Activated T-helper 1 cell treated with anti-CD3 and anti-CD28 coated beads, Interleukin-2, amount 50 U/mL, for 16 hours (primary cell): ENCODE results near the gene SYNPR.

Experiments used
- DNase-seq, 2 donors: peaks; one replicate each; pipeline ENCODE4 v3.0.0-alpha.2; 2020; ENCODE audit warnings: low read depth in 1 of 2, low spot score in 1 of 2

The SYNPR gene

GRCh38 chr3:63532521-63532920 is 254.4 kb downstream of the SYNPR start:
- no peak for DNase-seq

GRCh38 chr3:63538919-63539318 is 260.8 kb downstream of the SYNPR start:
- no peak for DNase-seq

- no peak for DNase-seq
Measured at GRCh38 chr3:63555767-63556166, 277.7 kb downstream of the SYNPR start.

DNA sequence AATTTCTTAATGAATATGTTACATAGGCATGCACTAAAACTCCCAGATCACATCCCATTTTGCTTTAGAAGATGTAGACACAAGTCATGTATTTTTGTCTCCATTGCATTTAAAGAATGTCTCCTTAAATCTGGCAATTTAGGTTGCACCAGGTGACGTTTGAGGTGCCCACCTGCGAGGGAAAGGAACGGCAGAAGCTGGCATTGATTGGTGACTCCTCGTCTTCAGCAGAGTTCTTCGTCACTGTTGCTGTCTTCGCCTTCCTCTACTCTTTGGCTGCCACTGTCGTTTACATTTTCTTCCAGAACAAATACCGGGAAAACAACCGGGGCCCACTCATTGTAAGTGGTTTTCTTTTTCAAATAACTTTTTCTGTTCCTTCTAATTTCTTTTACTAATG is 278.3 kb downstream of the SYNPR start:
- no peak for DNase-seq

GRCh38 chr3:63557912-63558311 is 279.8 kb downstream of the SYNPR start:
- DNase-seq, result no peak

DNA sequence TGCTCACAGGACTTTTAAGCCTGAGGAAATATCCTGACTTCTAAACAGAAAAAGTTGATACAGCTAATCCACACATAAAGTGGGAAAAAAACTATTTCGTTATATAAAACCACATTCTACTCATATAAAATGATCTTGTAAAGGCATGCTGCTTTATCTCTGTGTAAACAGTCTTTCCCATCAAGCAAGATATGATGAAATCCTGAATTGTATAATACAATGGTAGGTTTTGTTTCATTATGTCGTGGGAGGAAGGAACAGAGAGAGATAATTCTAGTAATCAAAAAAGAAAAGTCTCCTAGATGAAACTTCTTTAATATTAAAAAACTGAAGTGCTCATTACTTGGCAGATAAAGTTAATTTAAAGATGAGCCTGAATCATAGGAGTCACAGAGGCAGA is 281.8 kb downstream of the SYNPR start:
- DNase-seq, result no peak

DNA sequence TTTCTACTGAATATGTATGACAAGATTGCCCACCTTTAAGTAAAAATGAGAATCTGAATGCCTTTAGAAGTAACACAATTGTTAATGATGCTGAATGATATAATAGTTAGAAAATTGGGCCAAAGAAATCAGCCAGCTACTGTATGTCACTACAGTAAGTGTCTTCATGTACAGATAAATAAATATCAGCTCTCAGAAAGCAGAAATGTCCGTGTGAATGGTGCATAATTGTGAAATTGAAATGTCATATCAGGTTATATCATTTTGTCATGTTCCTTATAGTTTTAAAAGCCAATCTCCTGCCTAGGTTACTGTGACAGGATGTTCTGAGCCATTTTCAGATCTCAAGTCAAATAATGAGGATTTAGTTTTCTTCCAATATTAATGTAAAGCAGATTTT is 283.8 kb downstream of the SYNPR start:
- DNase-seq, result no peak

DNA sequence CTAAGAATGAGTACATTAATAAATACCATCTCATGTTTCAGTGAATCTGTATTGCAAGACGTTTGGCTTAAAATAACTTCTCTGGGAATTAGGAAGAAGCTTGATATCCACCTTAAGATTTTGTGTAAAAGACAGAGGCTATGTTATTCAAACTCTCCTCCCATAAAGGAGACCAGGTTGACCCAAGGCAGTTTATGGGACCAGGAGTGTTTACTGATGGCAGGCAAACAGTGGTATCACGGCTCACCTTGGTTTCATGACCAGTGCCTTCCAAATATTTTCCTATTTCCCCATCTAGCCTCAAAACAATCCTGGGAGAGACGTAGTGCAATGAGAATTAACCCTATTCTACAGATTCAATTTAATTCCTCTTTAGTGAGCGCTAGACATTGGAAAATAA is 284.2 kb downstream of the SYNPR start:
- no peak for DNase-seq

- DNase-seq, result no peak
Measured at GRCh38 chr3:63563572-63563971, 285.5 kb downstream of the SYNPR start.

DNA sequence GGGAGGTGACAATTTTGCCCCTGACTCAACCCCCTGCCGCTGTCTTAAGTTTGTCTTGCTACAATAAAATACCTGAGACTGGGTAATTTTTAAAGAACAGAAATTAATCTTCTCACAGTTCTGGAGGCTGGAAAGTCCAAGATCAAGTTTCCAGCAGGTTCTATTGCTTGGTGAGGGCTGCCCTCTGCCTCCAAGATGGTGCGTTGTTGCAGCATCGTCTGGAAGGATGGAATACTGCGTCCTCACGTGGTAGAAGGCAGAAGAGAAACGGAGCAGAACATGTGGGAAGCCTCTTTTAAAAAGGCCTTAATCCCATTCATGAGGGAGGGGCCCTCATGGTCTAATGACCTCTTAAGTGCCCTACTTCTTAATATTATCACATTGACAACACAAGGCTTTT is 287.1 kb downstream of the SYNPR start:
- no peak for DNase-seq

- no peak for DNase-seq
Measured at GRCh38 chr3:63571682-63572081, 293.6 kb downstream of the SYNPR start.

GRCh38 chr3:63576846-63577245 is 298.7 kb downstream of the SYNPR start:
- no peak for DNase-seq

GRCh38 chr3:63578858-63579257 is 300.8 kb downstream of the SYNPR start:
- no peak for DNase-seq

- no peak for DNase-seq
Measured at GRCh38 chr3:63580151-63580550, 302.0 kb downstream of the SYNPR start.

- no peak for DNase-seq
Measured at GRCh38 chr3:63582943-63583500, 304.9 kb downstream of the SYNPR start.

GRCh38 chr3:63584681-63585080 is 306.6 kb downstream of the SYNPR start:
- no peak for DNase-seq

DNA sequence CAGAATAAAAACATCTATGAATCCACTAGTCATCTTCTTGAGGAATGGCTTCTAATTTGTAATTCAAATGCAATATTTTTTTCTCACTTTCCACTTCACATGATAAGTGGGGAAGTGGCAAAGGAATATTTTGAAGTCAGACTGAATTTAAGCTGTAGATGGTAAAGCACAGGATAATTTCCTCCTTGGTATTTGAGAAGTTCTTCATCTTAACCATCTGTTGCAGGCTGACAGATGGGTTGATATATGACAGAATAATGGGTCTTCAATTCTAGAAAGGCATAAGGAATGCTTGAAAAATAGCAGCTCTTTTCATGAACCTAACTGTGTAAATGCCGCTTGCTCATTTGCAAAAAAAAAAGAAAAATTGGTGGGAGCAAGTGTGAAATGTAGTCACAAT is 307.8 kb downstream of the SYNPR start:
- no peak for DNase-seq

DNA sequence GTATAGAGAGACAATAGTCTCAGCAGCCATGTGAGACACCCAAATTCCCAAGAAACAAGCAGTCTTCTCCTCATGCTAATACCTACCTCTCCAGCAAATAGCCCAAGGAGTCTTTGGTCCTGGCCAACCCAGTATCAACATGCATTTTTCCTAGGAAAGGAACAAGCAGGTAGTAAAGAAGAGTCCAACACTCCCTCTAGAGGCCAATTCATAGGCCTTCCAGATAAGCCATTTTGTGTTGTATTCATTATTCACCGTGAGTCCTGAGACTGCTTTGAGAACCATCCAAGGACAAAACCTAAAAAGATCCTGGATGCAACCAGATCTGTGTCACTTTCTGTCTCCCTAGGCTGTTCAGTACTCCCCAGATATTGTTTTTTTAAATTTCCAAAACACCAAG is 310.8 kb downstream of the SYNPR start:
- no peak for DNase-seq

DNA sequence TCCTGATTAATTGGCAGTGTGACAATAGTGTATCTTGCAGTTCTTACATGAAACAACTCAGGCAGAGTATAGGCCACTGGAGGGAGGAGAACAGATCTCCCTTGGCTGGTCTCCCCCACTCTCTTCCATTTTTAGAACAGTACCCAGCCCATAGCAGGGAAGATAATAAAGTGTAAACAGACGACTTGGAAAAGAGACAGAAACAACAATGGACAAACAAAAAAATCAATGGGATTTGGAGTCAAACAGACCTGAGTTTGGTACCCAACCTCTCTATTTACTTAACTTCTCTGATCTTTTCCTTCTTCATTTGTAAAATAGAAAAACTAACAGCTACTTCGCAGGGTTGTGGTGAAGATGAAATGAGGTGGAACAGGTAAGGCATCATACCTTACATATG is 315.7 kb downstream of the SYNPR start:
- no peak for DNase-seq

DNA sequence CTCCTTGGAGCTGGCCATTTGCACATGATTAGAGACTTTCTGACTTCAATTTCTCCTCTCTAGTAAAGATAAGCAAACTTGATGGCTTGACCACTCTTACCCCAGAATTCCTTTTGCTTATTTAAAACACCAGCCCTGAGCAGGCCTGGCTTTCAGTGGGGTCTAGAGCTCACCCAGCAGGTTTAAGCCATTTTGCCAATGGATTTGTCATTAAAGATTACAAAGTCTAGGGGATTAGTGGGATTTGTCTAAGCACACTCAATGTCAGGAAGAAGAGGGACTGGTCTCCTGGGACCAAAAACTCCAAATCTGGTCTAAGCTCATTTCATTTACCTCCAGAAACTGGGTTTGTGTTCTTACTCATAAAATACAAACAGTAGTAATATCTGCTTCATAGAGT is 317.1 kb downstream of the SYNPR start:
- no peak for DNase-seq

GRCh38 chr3:63597019-63597418 is 318.9 kb downstream of the SYNPR start:
- no peak for DNase-seq

GRCh38 chr3:63607716-63608115 is 329.6 kb downstream of the SYNPR start:
- DNase-seq, result no peak

DNA sequence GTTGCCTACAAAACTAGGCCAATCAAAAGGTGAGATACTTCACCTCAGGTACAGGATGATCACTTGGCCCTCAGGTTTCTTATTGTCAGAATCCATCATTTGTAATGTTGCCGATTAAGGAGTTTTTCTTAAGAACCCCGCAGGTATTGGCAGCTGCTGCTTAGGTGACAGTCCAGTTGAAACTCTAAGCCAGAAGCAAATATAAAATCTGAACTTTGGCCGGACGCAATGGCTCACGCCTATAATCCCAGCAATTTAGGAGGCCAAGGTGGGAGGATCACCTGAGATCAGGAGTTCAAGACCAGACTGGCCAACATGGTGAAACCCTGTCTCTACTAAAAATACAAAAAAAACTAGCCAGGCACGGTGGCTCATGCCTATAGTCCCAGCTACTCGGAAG is 331.3 kb downstream of the SYNPR start:
- no peak for DNase-seq

- DNase-seq, result no peak
Measured at GRCh38 chr3:63609834-63610233, 331.7 kb downstream of the SYNPR start.
